Astrocyte of the spinal cord (primary cell): ENCODE measurements around the gene COA7.
A peak's percentile ranks its signal among the peaks of the same experiment; 100 is the strongest.
"Not testable (repeated sequence)": the region's sequence is repeated elsewhere in the genome, so short reads cannot be mapped to it uniquely, and the experiment has no call there.

Source experiments
- DNase-seq: peaks from one replicate; pipeline ENCODE4 v3.0.0; 2011; ENCODE audit warnings: low read depth, low spot score
- H3K4me3 ChIP-seq: 2 replicates; pipeline ENCODE4 v1.5.1; 2011; ENCODE audit warnings: low read depth, mild to moderate bottlenecking, low read length, moderate library complexity
- CTCF ChIP-seq: IDR thresholded peaks from 2 replicates; pipeline ENCODE4 v1.5.1; 2012; ENCODE audit warnings: low read depth, mild to moderate bottlenecking, low read length, inconsistent platforms
- in situ Hi-C: cut with HindIII; loops from 2 replicates; pipeline ENCODE4 v1.10.0; 2017; ENCODE audit warnings: low sequenced_read_pairs

The COA7 gene

GRCh38 chr1:52702886-52703787 is 5.0 kb upstream of the COA7 start:
- in situ Hi-C loops = no loop called here
- no peak for TF ChIP-seq CTCF
- H3K4me3 ChIP-seq = peak overlapping the region; percentile 51
- DNase-seq = peak; percentile 89

- in situ Hi-C loops = no loop called here
- TF ChIP-seq CTCF = no peak
- DNase-seq = no peak
- no peak overlapping the region for H3K4me3 ChIP-seq
These were observed 2.5 kb downstream of the COA7 start for GRCh38 chr1:52695627-52696026.

GRCh38 chr1:52693843-52694242 is 4.3 kb downstream of the COA7 start:
- no peak for TF ChIP-seq CTCF
- no peak for DNase-seq
- in situ Hi-C loops = no loop called here
- H3K4me3 ChIP-seq = no peak overlapping the region

- in situ Hi-C loops, DNase-seq: not testable (repeated sequence)
These were observed 4.8 kb downstream of the COA7 start for GRCh38 chr1:52693351-52693750.

GRCh38 chr1:52692697-52693096 is 5.5 kb downstream of the COA7 start:
- no peak overlapping the region for H3K4me3 ChIP-seq
- no peak for TF ChIP-seq CTCF
- in situ Hi-C loops = no loop called here
- DNase-seq = no peak

More at GRCh38 chr1:52693351-52693750, 4.8 kb downstream of the COA7 start:
- not testable (repeated sequence) for H3K4me3 ChIP-seq

GRCh38 chr1:52691821-52692220 is 6.3 kb downstream of the COA7 start:
- TF ChIP-seq CTCF = no peak
- H3K4me3 ChIP-seq = no peak overlapping the region
- no peak for DNase-seq
- in situ Hi-C loops = no loop called here

- in situ Hi-C loops = no loop called here
- TF ChIP-seq CTCF = no peak
- DNase-seq = no peak
- no peak overlapping the region for H3K4me3 ChIP-seq
These were observed 11.3 kb downstream of the COA7 start for GRCh38 chr1:52686830-52687229.
